Endothelial cell of umbilical vein (primary cell): ENCODE data around the gene TMEM205. TPM values are rescaled to one million over a fixed set of nuclear protein-coding genes. Genes with fewer than 3 reads are reported as not detected.

Experiments
- BruUV-seq: library from RNA; stranded (reverse); fragments of 400-500 nt; replicated peaks from 2 replicates; lab custom pipeline; 2021; lab: Mats Ljungman, UMichigan
- CTCF ChIA-PET: fragments of 300-600, 350-600 bp; sonication (Branson Sonifier 250); formaldehyde crosslinking; loops from one replicate; lab custom pipeline; 2021; ENCODE audit warnings: antibody characterized with exemption, inconsistent platforms; lab: Charles Lee
- POLR2A ChIA-PET: fragments of 300-600, 350-600 bp; sonication (Branson Sonifier 250); formaldehyde crosslinking; loops from one replicate; lab custom pipeline; 2021; ENCODE audit warnings: antibody characterized with exemption, inconsistent platforms; lab: Charles Lee
- DNase-seq: peaks from one replicate; pipeline ENCODE4 v3.0.0-alpha.2; 2011; ENCODE audit warnings: low read depth, low spot score
- FAIRE-seq: peaks from 2 replicates; lab custom pipeline; 2011; peaks lifted over from hg19 to GRCh38; lab: Jason Lieb, UNC
- H2AFZ ChIP-seq: 2 replicates; pipeline ENCODE4 v1.6.0; 2012; ENCODE audit warnings: low read depth, low read length, control low read depth, inconsistent platforms
- H3K27ac ChIP-seq: 2 replicates; pipeline ENCODE4 v1.5.1; 2011; ENCODE audit warnings: low read depth, mild to moderate bottlenecking, control low read depth, low read length, moderate library complexity; ENCODE audit not compliant: insufficient read depth
- H3K27me3 ChIP-seq, 2 experiments: 2 replicates each; pipeline versions ENCODE4 v1.6.0 to v1.6.1; 2011; ENCODE audit warnings: low read length in 2 of 2, mixed read lengths in 1 of 2; ENCODE audit not compliant: control insufficient read depth in 2 of 2, insufficient read depth in 2 of 2
- H3K36me3 ChIP-seq, 2 experiments: 2 replicates in 1 of 2; 3 replicates in 1 of 2; pipeline ENCODE4 v1.5.1; 2011; ENCODE audit warnings: low read length in 2 of 2, mild to moderate bottlenecking in 1 of 2, moderate library complexity in 1 of 2; ENCODE audit not compliant: control insufficient read depth in 2 of 2, insufficient read depth in 2 of 2; ENCODE audit errors: extremely low read depth in 1 of 2
- H3K4me1 ChIP-seq: 3 replicates; pipeline ENCODE4 v1.5.1; 2011; ENCODE audit warnings: mild to moderate bottlenecking, low read length; ENCODE audit not compliant: control insufficient read depth, insufficient read depth; ENCODE audit errors: extremely low read depth
- H3K4me2 ChIP-seq: 2 replicates; pipeline ENCODE4 v1.6.1; 2011; ENCODE audit warnings: low read length, control low read depth, mixed read lengths; ENCODE audit not compliant: insufficient read depth
- H3K4me3 ChIP-seq, 3 experiments: fragments of 200-600 bp in 1 of 3; sonication (generic), shearing (Covaris generic) in 1 of 3; replicated peaks in 1 of 3; 2 replicates each; pipeline ENCODE4 v1.5.1; 2011 to 2016; ENCODE audit warnings: control low read depth in 3 of 3, low read length in 3 of 3, mild to moderate bottlenecking in 2 of 3, inconsistent platforms in 1 of 3, low read depth in 1 of 3, moderate library complexity in 1 of 3; ENCODE audit not compliant: insufficient read depth in 1 of 3
- H3K79me2 ChIP-seq: 2 replicates; pipeline ENCODE4 v1.6.0; 2012; ENCODE audit warnings: low read length, inconsistent platforms; ENCODE audit not compliant: control insufficient read depth, insufficient read depth
- H3K9ac ChIP-seq: replicated peaks from 2 replicates; pipeline ENCODE3; 2011; ENCODE audit warnings: low read length, control low read depth; ENCODE audit not compliant: insufficient read depth; ENCODE audit errors: extremely low read depth
- H3K9me1 ChIP-seq: replicated peaks from 3 replicates; pipeline ENCODE4 v1.6.0; 2011; ENCODE audit warnings: mild to moderate bottlenecking, low read length; ENCODE audit not compliant: control insufficient read depth, insufficient read depth; ENCODE audit errors: extremely low read depth
- H3K9me3 ChIP-seq: replicated peaks from 2 replicates; pipeline ENCODE4 v1.5.1; 2012; ENCODE audit warnings: low read length, inconsistent platforms; ENCODE audit not compliant: control insufficient read depth, insufficient read depth
- H4K20me1 ChIP-seq: replicated peaks from 2 replicates; pipeline ENCODE3; 2011; ENCODE audit warnings: mild to moderate bottlenecking, low read length; ENCODE audit not compliant: control insufficient read depth, insufficient read depth; ENCODE audit errors: extremely low read depth
- CTCF ChIP-seq, 2 donors: IDR thresholded peaks; 1 replicate in 1 of 2; 2 replicates in 1 of 2; pipeline ENCODE4 v1.5.1; 2011; ENCODE audit warnings: low read length in 2 of 2, mild to moderate bottlenecking in 2 of 2, moderate library complexity in 2 of 2, control low read depth in 1 of 2, inconsistent platforms in 1 of 2, low read depth in 1 of 2; ENCODE audit not compliant: insufficient read depth in 1 of 2; ENCODE audit errors: extremely low read depth in 1 of 2
- EZH2 ChIP-seq: IDR thresholded peaks from 2 replicates; pipeline ENCODE4 v1.6.1; 2012; ENCODE audit warnings: borderline replicate concordance, low read depth, mild to moderate bottlenecking, moderate library complexity, low read length, inconsistent platforms; ENCODE audit not compliant: severe bottlenecking
- GATA2 ChIP-seq: IDR thresholded peaks from 2 replicates; pipeline ENCODE4 v1.7.0; 2011; ENCODE audit warnings: low read depth, mild to moderate bottlenecking, moderate library complexity, mixed read lengths, low read length; ENCODE audit not compliant: insufficient read length, insufficient read depth
- MYC ChIP-seq: IDR thresholded peaks from one replicate; pipeline ENCODE4 v1.6.1; 2011; ENCODE audit warnings: mild to moderate bottlenecking, low read depth, low read length
- POLR2A ChIP-seq: IDR thresholded peaks from 2 replicates; pipeline ENCODE4 v1.6.1; 2012; ENCODE audit warnings: low read depth, mild to moderate bottlenecking, control low read depth, low read length
- POLR2AphosphoS5 ChIP-seq: IDR thresholded peaks from 2 replicates; pipeline ENCODE4 v1.6.1; 2012; ENCODE audit warnings: low read depth, mild to moderate bottlenecking, control low read depth, low read length, moderate library complexity; ENCODE audit not compliant: insufficient read depth
- dilution Hi-C: fragments of 300-500 bp; cut with MboI; formaldehyde crosslinking; loops from one replicate; pipeline ENCODE4 v1.15.0; 2019; ENCODE audit warnings: low sequenced_read_pairs; ENCODE audit not compliant: extremely low pct_ligation_motif_present
- intact Hi-C: fragments of 100-400 bp; cut with micrococcal nuclease; formaldehyde crosslinking; loops from one replicate; pipeline ENCODE4 v1.10.0; 2022
- polyA plus RNA-seq, 4 experiments: library from polyadenylated mRNA; depleted of rRNA in 3 of 4; stranded (reverse) in 3 of 4; unstranded in 1 of 4; fragments of >200 nt; gene quantifications; 2 replicates each; pipeline versions ENCODE4 v1.2.1 to v1.2.3, GENCODE V29; 2011 to 2012; ENCODE audit warnings: missing spikeins in 1 of 4
- total RNA-seq: library from RNA; stranded (reverse); gene quantifications from 2 replicates; pipeline ENCODE4 v1.2.3, GENCODE V29; 2021

TMEM205 gene
- total and polyA plus RNA-seq, 2 donors (not counting 3 experiments of a cell fraction or from before 2014, with no cell fraction given) = 57.3 to 345 TPM

GRCh38 chr19:11345122-11345803 is 805 bp downstream of the TMEM205 start:
- dilution Hi-C loops (no loop called here), intact Hi-C loops (loop anchor here (2.0 kb wide), 1 partner anchor 76 kb away; no protein-coding TSS in a partner anchor)
- H3K4me2 ChIP-seq = peak overlapping the region; percentile 57
- DNase-seq (peak; percentile 21), FAIRE-seq (peak; percentile 44)
- ChIA-PET POLR2A (interaction anchor here (0.7 to 1.1 kb wide), 2 partner anchors 30 to 1502 kb away, joined by 4 to 10 read pairs; partner anchors contain the start of gene SWSAP1), CTCF (interaction anchor here (0.6 to 2.1 kb wide), 9 partner anchors 8 to 137 kb away, joined by 3 to 14 read pairs (median 5); partner anchors contain the start of genes EPOR, ODAD3, PRKCSH and SWSAP1)
- no peak overlapping the region for H3K27ac ChIP-seq
- TF ChIP-seq POLR2AphosphoS5 = no peak
- TF ChIP-seq POLR2A = no peak
- TF ChIP-seq GATA2 = no peak
- TF ChIP-seq MYC = no peak
- no peak for TF ChIP-seq CTCF (IDR thresholded peaks at IDR 0.05; ENCODE audit: extremely low read depth in 1 of 2, insufficient read depth in 1 of 2, low read depth in 1 of 2, low read length in 2 of 2)
- TF ChIP-seq EZH2 = no peak
- H3K27me3 ChIP-seq = no peaks in the 10 kb centered on the region
- no TSS peak for BruUV-seq
- H3K79me2 ChIP-seq = no peaks in the 10 kb centered on the region
- H3K9ac ChIP-seq = no peak overlapping the region
- H3K9me3 ChIP-seq = no peaks in the 10 kb centered on the region
- H4K20me1 ChIP-seq = no peaks in the 10 kb centered on the region
- H2AFZ ChIP-seq = no peak overlapping the region
- H3K36me3 ChIP-seq = peaks cover 0 to 3% of the 10 kb centered on the region in 2 experiments
- no peaks in the 10 kb centered on the region for H3K9me1 ChIP-seq
- H3K4me3 ChIP-seq = peak overlapping the region; percentile 18 to 93 (median 72)
- peaks cover 21% of the 10 kb centered on the region for H3K4me1 ChIP-seq
